Measurements from ENCODE around the gene VTA1.

GRCh38 chr6:142193621-142194020, 46.6 kb downstream of the VTA1 start:
- TF ChIP-seq CTCF (IDR thresholded peaks at IDR 0.05) (no peak), POLR2A (IDR thresholded peaks at IDR 0.05) (no peak)
